ENCODE data around the gene PTMA. TPM values are rescaled to one million over a fixed set of nuclear protein-coding genes. Genes with fewer than 3 reads are reported as not detected.

PTMA gene
- total and polyA plus RNA-seq, 11 donors, result 143 to 707 (median 207) TPM

DNA sequence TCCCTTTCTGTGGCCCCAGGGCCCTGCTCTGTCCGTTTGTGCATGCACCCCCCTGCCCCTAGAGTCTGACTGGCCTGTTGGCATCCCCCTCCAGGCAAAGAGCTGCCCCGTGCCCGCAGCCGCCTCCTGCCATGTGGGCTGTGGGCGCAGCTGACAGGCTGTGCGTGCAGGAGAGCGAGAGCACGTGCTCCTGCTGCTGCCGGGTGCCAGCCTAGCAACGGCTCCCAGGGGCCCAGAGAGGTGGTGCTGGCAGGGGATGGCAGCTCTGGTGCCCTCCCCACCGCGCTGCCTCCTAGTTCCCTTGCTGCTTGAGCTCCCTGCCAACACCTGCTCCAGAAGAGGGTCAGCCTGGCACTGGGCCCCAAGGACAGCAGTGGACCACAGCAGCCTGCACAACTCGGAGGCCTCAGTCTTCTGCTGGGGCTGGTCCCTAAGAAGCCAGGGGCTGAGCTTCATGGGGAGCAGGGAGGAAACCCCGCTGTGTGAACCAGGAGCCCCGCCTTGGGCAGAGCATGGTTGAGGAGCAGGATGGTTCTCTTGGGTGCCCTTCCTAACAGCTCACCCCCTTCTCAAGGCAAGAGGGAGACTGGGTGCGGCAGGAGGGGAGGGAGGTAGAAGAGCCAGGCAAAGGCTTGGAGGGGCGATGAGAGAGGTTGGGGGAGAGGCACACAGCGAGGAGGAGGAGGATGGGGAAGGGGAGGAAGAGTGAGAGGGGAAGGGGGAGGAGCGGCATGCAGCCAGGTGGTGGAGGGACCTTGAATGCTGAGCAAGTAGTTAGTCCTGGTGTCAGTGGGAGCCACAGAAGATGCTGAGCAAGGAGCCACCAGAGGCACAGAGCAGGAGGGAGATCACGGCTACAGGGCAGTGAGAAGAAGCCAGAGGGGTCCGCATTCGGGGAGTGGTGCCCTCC, 23.8 kb upstream of the PTMA start:
- peak; percentile 18 to 61 (median 44) for ATAC-seq
- H3K27ac ChIP-seq, result peak overlapping the region in 5 of 12 donors; percentile 5 to 89 (median 46)
- DNase-seq, result peak; percentile 57 to 73 (median 65)
- intact Hi-C loops (cut with DNase I), result no loop called here
- H3K4me1 ChIP-seq, result peaks cover 0 to 59% (median 13%) of the 10 kb centered on the region in 12 donors
- H3K27me3 ChIP-seq, result no peaks in the 10 kb centered on the region
- H3K36me3 ChIP-seq, result no peaks in the 10 kb centered on the region
- no peak overlapping the region for H3K4me3 ChIP-seq
- H3K9me3 ChIP-seq, result no peaks in the 10 kb centered on the region
- no peak for TF ChIP-seq POLR2A (IDR thresholded peaks at IDR 0.05)
- TF ChIP-seq CTCF (IDR thresholded peaks at IDR 0.05), result no peak
- WGBS, 4 donors, result 60 to 72% (median 66%) methylated on average over 20 to 22 of the region's 22 CpGs

GRCh38 chr2:231685349-231686191, 22.8 kb upstream of the PTMA start:
- intact Hi-C loops (cut with DNase I), result no loop called here
- Histone ChIP-seq H3K9me3 (no peaks in the 10 kb centered on the region), H3K4me1 (peaks cover 0 to 54% (median 13%) of the 10 kb centered on the region in 12 donors), H3K4me3 (no peak overlapping the region), H3K27me3 (no peaks in the 10 kb centered on the region), H3K36me3 (no peaks in the 10 kb centered on the region), H3K27ac (peak overlapping the region in 3 of 12 donors; percentile 46 to 89 (median 53))
- ATAC-seq (no peak), DNase-seq (peak in 1 of 5 donors; percentile 24)
- TF ChIP-seq POLR2A (IDR thresholded peaks at IDR 0.05) (no peak), CTCF (IDR thresholded peaks at IDR 0.05) (peak in 1 of 12 donors; percentile 6)
- 67 to 77% (median 74%) methylated on average over 19 to 20 of the region's 20 CpGs for WGBS, 4 donors

- no peak for ATAC-seq
- peak overlapping the region in 1 of 12 donors; percentile 89 for H3K27ac ChIP-seq
- DNase-seq, result peak in 1 of 5 donors; percentile 53
- 83 to 93% (median 91%) methylated on average over 10 to 11 of the region's 11 CpGs for WGBS, 4 donors
- TF ChIP-seq CTCF (IDR thresholded peaks at IDR 0.05) (no peak), POLR2A (IDR thresholded peaks at IDR 0.05) (no peak)
- no peaks in the 10 kb centered on the region for H3K36me3 ChIP-seq
- H3K27me3 ChIP-seq, result no peaks in the 10 kb centered on the region
- peaks cover 0 to 48% (median 10%) of the 10 kb centered on the region in 12 donors for H3K4me1 ChIP-seq
- intact Hi-C loops (cut with DNase I), result no loop called here
- no peak overlapping the region for H3K4me3 ChIP-seq
- H3K9me3 ChIP-seq, result no peaks in the 10 kb centered on the region
Measured at GRCh38 chr2:231686192-231687100, 21.9 kb upstream of the PTMA start.

Data from heart left ventricle (tissue), 16 donors.